NCI-H1417 treated with DMSO at 0.1 percent for 48 hours (cell line): ENCODE data around the gene HAL.

ENCODE experiments used
- DNase-seq: peaks from one replicate; lab custom pipeline; 2025; lab: John Stamatoyannopoulos, UW

HAL gene

DNA sequence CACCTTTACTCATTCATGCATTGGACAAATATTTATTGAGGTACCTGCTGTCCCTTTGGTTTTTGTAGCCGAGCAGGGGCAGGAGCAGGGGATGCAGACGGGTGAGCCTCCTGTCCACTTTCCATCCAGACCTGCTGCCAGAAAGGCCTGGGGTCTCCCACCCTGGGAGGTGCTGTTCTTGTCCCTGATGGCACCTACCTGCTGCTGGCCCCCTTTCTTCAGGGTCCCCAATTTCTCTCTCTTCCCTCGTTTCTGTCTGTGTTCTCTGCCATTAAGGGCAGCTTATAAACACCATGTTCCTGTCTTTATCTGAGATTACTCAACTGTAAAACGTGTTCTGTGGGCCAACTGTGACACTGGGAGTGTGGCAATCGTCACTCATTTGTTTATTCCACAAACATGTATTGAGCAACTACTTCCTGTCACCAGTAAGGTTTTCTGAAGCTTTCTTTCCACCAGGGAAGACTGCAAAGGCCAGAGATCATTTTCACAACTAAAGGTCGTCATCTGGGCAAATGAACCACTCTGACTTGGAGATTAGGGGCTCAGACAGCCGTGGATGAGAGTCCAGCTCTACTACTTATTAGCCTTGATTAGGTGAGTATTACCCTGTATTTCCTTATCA is at the start of gene HAL:
TSS of gene HAL (minus strand) at position 311 of the 625 bp plus-strand sequence. CDS start 434 bp downstream, outside the sequence.
- no peak for DNase-seq

GRCh38 chr12:96045566-96045965 is 49.4 kb upstream of the HAL start:
- no peak for DNase-seq

- DNase-seq = no peak
These were observed 48.8 kb upstream of the HAL start for GRCh38 chr12:96044943-96045290.

- DNase-seq = no peak
These were observed 48.1 kb upstream of the HAL start for GRCh38 chr12:96044017-96044942.

DNA sequence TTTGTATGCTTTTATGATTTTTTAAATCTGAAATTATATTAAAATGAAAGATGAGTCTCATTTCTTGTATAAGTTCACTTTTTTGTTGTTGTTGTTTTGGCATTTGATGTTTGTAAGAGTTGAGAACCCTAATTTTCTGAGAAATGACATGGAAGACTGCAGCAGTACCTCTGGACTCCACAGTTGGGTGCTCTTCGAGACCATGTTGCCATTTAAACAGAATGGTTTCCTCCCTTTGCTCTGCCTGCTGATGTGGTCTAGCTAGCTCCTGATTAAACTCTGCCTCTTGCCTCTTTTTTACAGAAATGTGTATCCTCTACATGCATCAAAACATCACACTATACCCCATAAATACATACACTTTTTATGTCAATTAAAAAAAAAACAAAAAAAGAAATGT is 45.0 kb upstream of the HAL start:
- DNase-seq = no peak

DNA sequence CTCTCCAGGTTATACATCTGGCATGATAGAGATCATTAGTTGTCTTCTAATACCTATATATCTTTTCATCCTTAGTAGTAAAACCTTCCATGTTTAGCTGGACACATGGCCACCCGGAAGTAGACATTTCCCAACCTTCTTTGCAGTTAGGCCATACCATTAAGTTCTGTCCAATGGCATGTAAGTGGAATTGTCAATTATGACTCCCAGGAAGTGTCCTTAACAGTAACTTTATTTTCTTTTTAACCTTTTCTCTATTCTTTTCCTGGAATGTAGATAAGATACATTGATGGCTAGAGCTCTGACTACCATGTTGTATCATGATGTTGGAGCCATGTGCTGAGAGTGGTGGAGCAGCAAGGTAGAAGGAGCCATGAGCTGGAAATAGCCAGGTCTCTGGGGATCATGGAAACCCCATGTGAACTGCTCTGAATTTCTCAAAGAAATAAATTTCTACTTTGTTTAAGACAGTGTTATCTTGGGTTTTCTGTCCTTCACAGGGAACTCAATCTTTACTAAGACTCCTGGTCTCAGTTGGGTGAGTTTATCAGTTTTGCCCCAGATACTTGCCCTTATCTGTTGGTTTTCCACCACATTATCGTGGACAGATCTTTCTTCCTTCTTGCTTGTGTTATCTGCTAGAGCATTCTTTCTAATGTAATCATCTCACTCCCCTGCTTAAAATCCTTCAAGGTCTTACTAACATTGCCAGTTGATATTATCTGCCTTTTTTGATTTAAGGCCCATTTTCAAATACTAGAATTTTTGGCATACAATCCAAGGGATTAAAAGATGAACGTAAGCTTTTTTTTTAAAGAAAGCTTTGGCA is 44.4 kb upstream of the HAL start:
- no peak for DNase-seq

DNA sequence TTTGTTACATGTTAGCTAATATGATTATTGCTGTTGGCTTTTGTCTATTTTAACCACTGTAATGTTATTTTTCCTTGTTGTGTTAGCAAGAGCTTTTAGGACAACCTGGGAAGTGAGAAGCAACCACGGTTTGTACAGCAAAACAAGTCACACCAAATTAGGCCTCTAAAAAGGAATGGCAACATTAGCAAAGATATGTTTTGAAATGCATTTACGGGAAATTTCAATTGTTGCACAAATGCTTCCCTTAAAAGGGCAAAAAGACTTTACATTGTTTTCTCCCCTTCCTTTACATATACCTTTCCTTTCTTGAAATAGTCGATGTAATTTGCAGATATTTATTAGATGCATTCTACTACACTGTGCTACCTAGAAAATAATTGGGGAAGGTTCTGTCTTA is 43.4 kb upstream of the HAL start:
- no peak for DNase-seq

DNA sequence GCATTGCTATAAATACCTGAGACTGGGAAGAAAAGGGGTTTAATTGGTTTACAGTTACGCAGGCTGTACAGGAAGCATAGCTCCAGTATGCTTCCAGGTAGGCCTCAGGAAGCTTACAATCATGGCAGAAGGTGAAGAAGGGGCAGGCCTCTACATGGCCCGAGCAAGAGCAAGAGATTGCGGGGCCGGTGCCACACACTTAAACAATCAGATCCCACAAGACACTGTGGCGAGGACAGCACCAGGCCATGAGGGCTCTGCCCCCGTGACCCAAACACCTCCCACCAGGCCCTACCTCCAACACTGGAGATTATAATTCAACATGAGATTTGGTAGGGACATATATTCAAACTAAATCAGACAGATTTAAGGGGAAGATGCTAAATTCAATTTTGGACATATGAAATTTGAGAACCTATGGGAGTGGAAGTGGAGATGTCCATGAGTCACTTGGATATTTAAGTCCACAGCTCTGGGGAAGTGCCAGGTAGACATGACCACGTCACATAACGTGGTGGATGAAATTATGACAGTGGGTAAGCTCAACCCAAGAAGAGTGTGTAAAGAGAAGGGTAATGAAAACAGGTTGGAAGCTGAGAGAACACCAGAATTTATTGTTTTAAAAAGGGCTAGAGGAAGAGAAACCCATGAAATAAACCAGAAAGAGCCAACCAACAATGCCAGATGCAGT is 40.8 kb upstream of the HAL start:
- no peak for DNase-seq

DNA sequence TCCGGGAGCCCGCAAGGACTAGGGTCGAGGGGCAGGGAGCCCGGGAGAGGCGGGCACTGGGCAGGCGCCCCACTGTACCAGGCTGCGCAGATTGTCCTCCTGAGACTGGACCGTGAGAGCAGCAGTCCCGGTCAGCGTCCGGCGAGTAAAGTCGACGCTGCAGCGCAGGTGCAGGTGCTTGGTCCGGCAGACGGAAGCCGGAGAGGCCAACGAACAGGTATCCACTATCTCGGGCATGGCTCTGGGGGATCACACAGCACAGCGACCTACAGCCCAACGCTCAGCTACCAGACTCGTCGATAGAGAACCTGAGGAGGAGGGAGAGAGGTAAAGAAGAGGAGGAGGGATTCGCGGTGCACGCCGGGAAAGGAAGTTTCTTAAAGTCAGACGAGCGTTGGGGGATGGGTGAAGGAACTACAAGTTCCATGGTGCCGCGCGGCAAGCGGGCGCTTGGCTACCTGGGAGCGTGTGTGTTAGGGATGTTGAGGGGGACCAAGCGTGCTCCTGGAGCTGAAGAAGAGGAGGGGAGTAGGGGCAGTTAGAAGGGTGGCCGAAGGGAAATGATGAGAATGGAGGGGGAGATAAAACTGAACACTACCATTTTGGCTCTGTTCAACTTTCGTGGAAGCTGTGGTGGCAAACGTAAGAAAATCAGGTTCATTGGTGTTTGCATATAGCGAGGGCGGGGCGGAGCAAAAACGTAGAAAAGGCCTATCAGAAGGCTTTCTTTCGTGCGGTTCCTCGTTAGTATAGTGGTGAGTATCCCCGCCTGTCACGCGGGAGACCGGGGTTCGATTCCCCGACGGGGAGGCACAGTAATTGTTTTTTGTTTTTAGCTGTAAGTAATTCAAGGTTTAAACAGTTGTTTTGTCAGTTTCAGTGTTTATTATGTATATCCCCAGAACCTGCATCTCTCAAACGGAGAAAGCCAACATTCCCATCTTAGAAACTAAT is 39.4 kb upstream of the HAL start, which contains the start of gene LTA4H:
TSS of gene LTA4H (minus strand) at position 305 of the 954 bp plus-strand sequence. CDS start at position 237, 68 bp downstream.
- DNase-seq = peak; percentile 99

DNA sequence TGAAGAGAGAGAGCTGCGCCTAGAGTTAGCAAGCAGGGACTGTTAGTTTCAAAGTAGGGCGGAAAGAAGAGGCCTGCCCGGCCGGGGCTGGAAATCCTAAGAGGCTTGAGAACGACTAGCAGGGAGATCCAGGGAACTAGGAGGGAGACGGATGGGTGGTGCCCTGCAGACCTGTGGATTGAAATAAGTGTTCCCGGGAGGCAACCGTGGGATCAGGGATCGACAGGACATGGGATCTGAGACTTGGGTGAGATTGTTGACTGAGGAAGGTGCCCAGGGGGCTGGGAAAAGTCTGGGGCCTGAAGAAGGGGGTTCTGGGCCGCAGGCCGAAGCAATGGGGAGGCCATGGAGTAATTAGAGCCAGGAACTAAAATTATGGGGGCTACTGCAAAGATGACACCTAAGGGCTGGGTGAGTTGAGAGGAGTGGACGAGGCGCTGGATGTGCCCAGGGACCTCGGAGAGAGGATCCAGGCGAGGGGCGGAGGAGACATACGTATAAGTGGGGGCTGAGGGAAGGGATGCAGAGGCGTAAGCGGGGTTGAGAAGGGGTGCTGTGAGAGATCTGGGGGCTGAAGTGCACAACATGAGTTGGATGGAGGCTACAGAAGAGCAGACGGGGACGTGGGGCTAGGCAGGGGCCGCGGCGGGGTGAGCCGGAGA is 38.6 kb upstream of the HAL start:
- DNase-seq = no peak

GRCh38 chr12:96033549-96034389 is 37.6 kb upstream of the HAL start:
- DNase-seq = no peak

DNA sequence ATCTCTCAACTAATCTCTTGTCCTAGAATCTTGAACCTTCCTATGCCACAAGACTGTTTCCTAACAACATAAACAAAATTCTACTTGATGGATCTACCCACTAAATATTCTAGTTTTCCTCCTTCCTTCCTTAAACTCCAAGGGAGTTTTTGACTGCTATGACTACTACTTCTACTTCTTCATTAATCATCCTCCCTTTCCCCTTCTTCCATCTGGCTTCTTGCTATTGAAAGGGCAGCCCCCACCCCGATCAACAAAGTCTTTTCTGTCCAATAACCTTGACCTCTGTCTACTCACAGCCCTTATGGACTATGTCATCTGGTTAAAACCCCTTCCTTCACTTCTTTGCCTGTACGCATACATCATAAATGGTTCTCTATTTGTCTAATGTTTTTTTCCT is 33.7 kb upstream of the HAL start:
- no peak for DNase-seq

- DNase-seq = no peak
These were observed 32.4 kb upstream of the HAL start for GRCh38 chr12:96028538-96028937.

GRCh38 chr12:96026331-96026730 is 30.2 kb upstream of the HAL start:
- no peak for DNase-seq

DNA sequence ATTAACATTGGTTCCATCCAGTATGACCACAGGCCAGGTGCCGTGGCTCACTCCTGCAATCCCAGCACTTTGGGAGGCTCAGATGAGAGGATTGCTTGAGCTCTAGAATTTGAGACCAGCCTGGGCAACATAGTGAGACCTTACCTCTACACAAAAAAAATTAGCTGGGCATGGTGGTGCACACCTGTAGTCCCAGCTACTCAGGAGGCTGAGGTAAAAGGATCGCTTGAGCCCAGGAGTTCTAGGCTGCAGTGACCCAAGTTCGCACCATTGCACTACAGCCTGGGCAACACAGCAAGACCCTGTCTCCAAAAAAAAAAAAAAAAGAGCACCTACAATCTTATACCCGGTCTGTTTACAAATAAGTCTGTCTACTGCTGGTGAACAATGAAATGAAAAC is 29.4 kb upstream of the HAL start:
- DNase-seq = no peak

DNA sequence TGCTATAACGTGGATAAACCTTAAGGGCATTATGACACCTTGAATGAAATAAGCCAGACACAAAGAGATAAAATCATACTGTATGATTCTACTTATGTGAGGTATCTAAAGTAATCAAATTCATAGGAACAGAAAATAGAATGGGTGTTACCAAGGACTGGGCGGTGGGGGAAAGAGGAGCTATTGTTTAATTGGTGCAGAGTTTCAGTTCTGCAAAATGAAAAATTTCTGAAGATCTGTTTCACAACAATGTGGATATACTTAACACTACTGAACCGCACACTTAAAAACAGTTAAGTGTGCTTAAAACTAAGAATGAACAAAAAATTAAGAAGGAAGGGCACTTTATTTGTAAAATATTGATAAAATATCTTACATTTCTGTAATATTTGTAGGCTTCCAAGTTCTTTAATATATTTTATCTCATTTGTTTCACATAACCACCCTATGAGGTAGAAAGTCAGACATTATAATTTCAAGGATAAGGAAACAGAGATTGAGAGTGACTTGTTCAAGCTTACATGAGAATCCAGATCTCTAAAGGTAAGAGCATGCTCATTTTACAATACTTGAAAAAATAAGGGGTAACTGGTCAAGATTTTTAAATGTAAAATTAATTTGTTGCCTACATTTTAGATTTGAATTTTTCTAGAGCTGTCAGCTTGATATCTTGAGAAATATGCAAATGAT is 24.3 kb upstream of the HAL start:
- no peak for DNase-seq

DNA sequence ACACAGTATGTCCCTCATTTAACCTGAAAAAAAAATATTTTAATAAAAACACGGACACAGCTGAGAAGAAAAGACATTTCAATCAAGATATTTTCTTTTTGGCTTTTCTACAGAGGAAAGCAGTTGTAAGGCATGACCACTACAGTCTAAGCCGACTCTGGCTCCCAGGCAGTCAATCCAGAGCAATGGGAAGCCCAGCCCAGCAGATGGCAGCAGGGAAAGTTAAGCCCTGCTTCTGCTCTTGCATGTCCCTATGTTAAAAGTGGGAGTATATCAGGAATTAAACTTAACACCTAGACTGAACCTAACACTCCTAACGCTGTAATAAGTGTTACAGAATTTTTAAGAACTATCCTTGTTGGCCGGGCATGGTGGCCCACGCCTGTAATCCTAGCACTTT is 19.5 kb upstream of the HAL start:
- no peak for DNase-seq

DNA sequence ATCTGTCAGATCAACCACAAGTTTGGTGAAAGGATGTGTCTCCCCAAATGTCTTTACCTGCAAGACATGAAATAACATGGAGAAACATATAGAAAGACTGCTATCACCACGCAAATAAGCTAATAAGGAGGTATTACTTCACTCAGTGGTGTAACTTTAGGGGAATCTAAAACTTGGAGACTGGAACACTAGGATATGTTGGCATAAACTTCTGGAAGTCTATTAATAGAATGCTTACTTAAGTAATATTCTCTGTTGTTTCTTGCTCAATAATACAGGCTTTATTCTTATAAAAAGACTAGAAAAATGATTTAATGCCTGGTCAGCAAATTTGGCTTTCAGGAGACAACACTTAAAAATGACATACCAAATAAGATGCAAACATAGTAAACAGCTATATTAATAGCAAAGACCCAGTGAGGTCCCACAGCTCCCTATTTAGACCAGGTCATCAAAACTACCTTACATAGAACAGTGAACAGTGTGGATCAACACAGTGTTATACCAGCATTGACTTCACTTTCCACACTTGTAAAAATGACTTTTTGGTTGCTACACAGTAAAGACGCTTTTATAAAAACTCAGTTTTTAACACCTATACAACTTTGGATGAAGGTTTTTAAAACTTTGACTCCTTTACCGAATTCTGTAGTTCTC is 18.9 kb upstream of the HAL start:
- DNase-seq = no peak
